Measurements from ENCODE around the gene POMT1.

GRCh38 chr9:131474711-131475110 lies 28.0 kb upstream of the POMT1 start:
- TF ChIP-seq, protein P1, sequence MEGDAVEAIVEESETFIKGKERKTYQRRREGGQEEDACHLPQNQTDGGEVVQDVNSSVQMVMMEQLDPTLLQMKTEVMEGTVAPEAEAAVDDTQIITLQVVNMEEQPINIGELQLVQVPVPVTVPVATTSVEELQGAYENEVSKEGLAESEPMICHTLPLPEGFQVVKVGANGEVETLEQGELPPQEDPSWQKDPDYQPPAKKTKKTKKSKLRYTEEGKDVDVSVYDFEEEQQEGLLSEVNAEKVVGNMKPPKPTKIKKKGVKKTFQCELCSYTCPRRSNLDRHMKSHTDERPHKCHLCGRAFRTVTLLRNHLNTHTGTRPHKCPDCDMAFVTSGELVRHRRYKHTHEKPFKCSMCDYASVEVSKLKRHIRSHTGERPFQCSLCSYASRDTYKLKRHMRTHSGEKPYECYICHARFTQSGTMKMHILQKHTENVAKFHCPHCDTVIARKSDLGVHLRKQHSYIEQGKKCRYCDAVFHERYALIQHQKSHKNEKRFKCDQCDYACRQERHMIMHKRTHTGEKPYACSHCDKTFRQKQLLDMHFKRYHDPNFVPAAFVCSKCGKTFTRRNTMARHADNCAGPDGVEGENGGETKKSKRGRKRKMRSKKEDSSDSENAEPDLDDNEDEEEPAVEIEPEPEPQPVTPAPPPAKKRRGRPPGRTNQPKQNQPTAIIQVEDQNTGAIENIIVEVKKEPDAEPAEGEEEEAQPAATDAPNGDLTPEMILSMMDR (IDR thresholded peaks at IDR 0.05; ENCODE audit: low read depth, low read length, poor library complexity, severe bottlenecking): no peak
- no peak for TF ChIP-seq EZH2phosphoT487 (IDR thresholded peaks at IDR 0.05; ENCODE audit: borderline replicate concordance, low read length)

Measured in DOHH2 (cell line).